Fibroblast of skin of scalp (primary cell): ENCODE data around the gene SLC35D2.
A peak's percentile ranks its signal among the peaks of the same experiment; 100 is the strongest.
"Not testable (repeated sequence)": the region's sequence is repeated elsewhere in the genome, so short reads cannot be mapped to it uniquely, and the experiment has no call there.

Source experiments
- DNase-seq: peaks from one replicate; pipeline ENCODE4 v3.0.0-alpha.2; 2013

The SLC35D2 gene

GRCh38 chr9:96360976-96361375 lies 22.5 kb downstream of the SLC35D2 start:
- DNase-seq: no peak

GRCh38 chr9:96360523-96360922 lies 23.0 kb downstream of the SLC35D2 start:
- DNase-seq: not testable (repeated sequence)

- DNase-seq: no peak
These were observed 32.6 kb downstream of the SLC35D2 start for GRCh38 chr9:96350866-96351265.

- no peak for DNase-seq
These were observed 35.2 kb downstream of the SLC35D2 start for GRCh38 chr9:96348261-96348660.

GRCh38 chr9:96345551-96345950 lies 38.0 kb downstream of the SLC35D2 start:
- no peak for DNase-seq

GRCh38 chr9:96344458-96345180 lies 38.9 kb downstream of the SLC35D2 start:
- DNase-seq: peak; percentile 79

GRCh38 chr9:96343515-96344360 lies 39.8 kb downstream of the SLC35D2 start:
- no peak for DNase-seq

- DNase-seq: no peak
These were observed 40.8 kb downstream of the SLC35D2 start for GRCh38 chr9:96342571-96343245.

GRCh38 chr9:96340707-96341106 lies 42.8 kb downstream of the SLC35D2 start:
- no peak for DNase-seq

- no peak for DNase-seq
These were observed 45.2 kb downstream of the SLC35D2 start for GRCh38 chr9:96338299-96338698.

- DNase-seq: no peak
These were observed 49.6 kb downstream of the SLC35D2 start for GRCh38 chr9:96333958-96334357.

GRCh38 chr9:96331236-96331947 lies 52.1 kb downstream of the SLC35D2 start:
- no peak for DNase-seq

GRCh38 chr9:96327694-96328352 lies 55.7 kb downstream of the SLC35D2 start:
- peak; percentile 67 for DNase-seq

- no peak for DNase-seq
These were observed 60.3 kb downstream of the SLC35D2 start for GRCh38 chr9:96323169-96323568.

GRCh38 chr9:96322736-96323135 lies 60.8 kb downstream of the SLC35D2 start:
- not testable (repeated sequence) for DNase-seq

- not testable (repeated sequence) for DNase-seq
These were observed 61.3 kb downstream of the SLC35D2 start for GRCh38 chr9:96322210-96322609.

- no peak for DNase-seq
These were observed 62.0 kb downstream of the SLC35D2 start for GRCh38 chr9:96321515-96321914.

GRCh38 chr9:96320749-96321280 lies 62.7 kb downstream of the SLC35D2 start:
- DNase-seq: no peak

- no peak for DNase-seq
These were observed 64.5 kb downstream of the SLC35D2 start for GRCh38 chr9:96318921-96319565.

GRCh38 chr9:96317335-96317980 lies 66.1 kb downstream of the SLC35D2 start:
- peak; percentile 58 for DNase-seq

- no peak for DNase-seq
These were observed 73.7 kb downstream of the SLC35D2 start for GRCh38 chr9:96309850-96310249.
